B cell (primary cell): Measurements from ENCODE around the gene NDFIP1. TPM values are rescaled to one million over a fixed set of nuclear protein-coding genes. Genes with fewer than 3 reads are reported as not detected.

Experiments used
- ATAC-seq: fragments of 200-7000 bp; cut with Tn5 transposase; one replicate; pipeline ENCODE4 v1.10.0; 2021; ENCODE audit warnings: low read depth, mild to moderate bottlenecking, moderate number of reproducible peaks, moderate library complexity
- CTCF ChIA-PET: fragments of 350-600 bp; sonication (Branson Sonifier 250); formaldehyde crosslinking; loops from one replicate; lab custom pipeline; 2021; ENCODE audit warnings: antibody characterized with exemption, inconsistent platforms; lab: Charles Lee
- POLR2A ChIA-PET: fragments of 350-600 bp; sonication (Branson Sonifier 250); formaldehyde crosslinking; loops from one replicate; lab custom pipeline; 2021; ENCODE audit warnings: antibody characterized with exemption; lab: Charles Lee
- DNase-seq: peaks from one replicate; pipeline ENCODE4 v3.0.0; 2013
- H2AFZ ChIP-seq: 2 replicates; pipeline ENCODE4 v1.6.1; 2012; ENCODE audit warnings: mild to moderate bottlenecking, low read depth, low read length; ENCODE audit not compliant: insufficient read depth, poor library complexity, severe bottlenecking
- H3K27ac ChIP-seq, 2 donors: 1 replicate in 1 of 2; 2 replicates in 1 of 2; pipeline ENCODE4 v1.5.1; 2012 to 2013; ENCODE audit warnings: low read length in 2 of 2, mild to moderate bottlenecking in 2 of 2, moderate library complexity in 1 of 2
- H3K27me3 ChIP-seq, 4 experiments: fragments of 200-600 bp in 1 of 4; sonication (generic) in 1 of 4; replicated peaks in 1 of 4; 1 replicate in 2 of 4; 2 replicates in 2 of 4; pipeline versions ENCODE4 v1.6.1 to v1.7.0; 2013 to 2016; ENCODE audit warnings: low read length in 3 of 4, mild to moderate bottlenecking in 2 of 4, mixed read lengths in 1 of 4, moderate library complexity in 1 of 4; ENCODE audit not compliant: insufficient read depth in 4 of 4, control insufficient read depth in 3 of 4; ENCODE audit errors: control extremely low read depth in 1 of 4
- H3K36me3 ChIP-seq, 2 experiments: replicated peaks in 1 of 2; 1 replicate in 1 of 2; 2 replicates in 1 of 2; pipeline versions ENCODE4 v1.6.1 to v1.7.1; 2013; ENCODE audit warnings: low read length in 1 of 2; ENCODE audit not compliant: insufficient read depth in 2 of 2, control insufficient read depth in 1 of 2; ENCODE audit errors: control extremely low read depth in 1 of 2, extremely low read depth in 1 of 2
- H3K4me1 ChIP-seq, 2 donors: fragments of 200-600 bp in 1 of 2; sonication (generic) in 1 of 2; 1 replicate in 1 of 2; 2 replicates in 1 of 2; pipeline versions ENCODE4 v1.5.1 to v1.6.1; 2013 to 2017; ENCODE audit warnings: low read length in 2 of 2; ENCODE audit not compliant: control insufficient read depth in 2 of 2, insufficient read depth in 2 of 2
- H3K4me2 ChIP-seq: replicated peaks from 2 replicates; pipeline ENCODE3; 2012; ENCODE audit warnings: mild to moderate bottlenecking, low read depth, low read length; ENCODE audit not compliant: poor library complexity, severe bottlenecking
- H3K4me3 ChIP-seq, 5 experiments: fragments of 200-600 bp in 1 of 5; sonication (generic) in 1 of 5; 1 replicate in 3 of 5; 2 replicates in 2 of 5; pipeline versions ENCODE4 v1.5.1 to v1.7.0; 2011 to 2016; ENCODE audit warnings: low read length in 4 of 5, mild to moderate bottlenecking in 4 of 5, low read depth in 2 of 5, control low read depth in 1 of 5, moderate library complexity in 1 of 5; ENCODE audit not compliant: insufficient read depth in 1 of 5; ENCODE audit errors: control extremely low read depth in 1 of 5, extremely low read depth in 1 of 5
- H3K79me2 ChIP-seq: fragments of 200-600 bp; sonication (generic); one replicate; pipeline ENCODE4 v1.6.0; 2016; ENCODE audit warnings: low read length; ENCODE audit not compliant: control insufficient read depth, insufficient read depth
- H3K9ac ChIP-seq: fragments of 200-600 bp; sonication (generic); 2 replicates; pipeline ENCODE4 v1.6.1; 2017; ENCODE audit warnings: mild to moderate bottlenecking, low read length, moderate library complexity
- H3K9me3 ChIP-seq, 3 donors: one replicate each; pipeline versions ENCODE4 v1.6.1 to v1.7.1; 2013; ENCODE audit warnings: low read length in 2 of 3; ENCODE audit not compliant: control insufficient read depth in 2 of 3, insufficient read depth in 1 of 3; ENCODE audit errors: control extremely low read depth in 1 of 3
- H4K20me1 ChIP-seq: 2 replicates; pipeline ENCODE4 v1.6.0; 2012; ENCODE audit warnings: mild to moderate bottlenecking, low read length; ENCODE audit not compliant: insufficient read depth, control insufficient read depth, poor library complexity, severe bottlenecking
- H3K27ac Mint-ChIP-seq: one replicate; pipeline ENCODE4 v1.8.0; 2021; ENCODE audit warnings: mixed read lengths
- H3K27me3 Mint-ChIP-seq: one replicate; pipeline ENCODE4 v1.8.0; 2021; ENCODE audit warnings: mixed read lengths
- H3K4me1 Mint-ChIP-seq: one replicate; pipeline ENCODE4 v1.8.0; 2021; ENCODE audit warnings: mixed read lengths
- H3K4me3 Mint-ChIP-seq: one replicate; pipeline ENCODE4 v1.8.0; 2021; ENCODE audit warnings: mixed read lengths
- H3K9me3 Mint-ChIP-seq: one replicate; pipeline ENCODE4 v1.8.0; 2022; ENCODE audit warnings: mixed read lengths; ENCODE audit not compliant: insufficient read depth
- CTCF ChIP-seq: fragments of 200-600 bp; IDR thresholded peaks from one replicate; pipeline ENCODE4 v1.8.0; 2022; ENCODE audit warnings: antibody characterized with exemption, mild to moderate bottlenecking
- EZH2 ChIP-seq: IDR thresholded peaks from 2 replicates; pipeline ENCODE4 v1.6.1; 2012; ENCODE audit warnings: borderline replicate concordance, low read depth, mild to moderate bottlenecking, moderate library complexity, low read length; ENCODE audit not compliant: insufficient read depth, poor library complexity, severe bottlenecking
- WGBS: methylation state at CpG from one replicate; pipeline ENCODE4 v1.1.5; 2013; ENCODE audit warnings: missing lambda C conversion rate; ENCODE audit not compliant: insufficient coverage; 5-methylcytosine and 5-hydroxymethylcytosine counted together
- intact Hi-C: fragments of 100-400 bp; cut with micrococcal nuclease; formaldehyde crosslinking; loops from one replicate; pipeline ENCODE4 v1.10.0; 2022
- polyA plus RNA-seq: library from polyadenylated mRNA; depleted of rRNA; stranded (reverse); fragments of >200 nt; gene quantifications from 2 replicates; pipeline ENCODE4 v1.2.3, GENCODE V29; 2012
- total RNA-seq, 2 donors: library from RNA; stranded (reverse); fragments of 120-200 nt in 1 of 2; gene quantifications; 1 replicate in 1 of 2; 2 replicates in 1 of 2; pipeline versions ENCODE4 v1.2.3 to v1.2.4, GENCODE V29; 2013 to 2022

NDFIP1 gene
- total and polyA plus RNA-seq, 2 donors (not counting 1 experiment from before 2014, with no cell fraction given), result 10.6 to 34.6 TPM

GRCh38 chr5:142117579-142118151 is 9.1 kb downstream of the NDFIP1 start:
- ChIA-PET POLR2A (interaction anchor here (0.7 kb wide), 1 partner anchor 97 kb away, joined by 3 read pairs; no protein-coding TSS in a partner anchor), CTCF (interaction anchor here (1.6 kb wide), 1 partner anchor 26 kb away, joined by 5 read pairs; no protein-coding TSS in a partner anchor)
- Histone ChIP-seq H3K9ac (no peak overlapping the region), H4K20me1 (peaks cover 72% of the 10 kb centered on the region), H3K9me3 (peaks cover 0 to 2% (median 0%) of the 10 kb centered on the region in 3 donors), H2AFZ (no peak overlapping the region), H3K27me3 (no peaks in the 10 kb centered on the region), H3K4me2 (no peak overlapping the region), H3K79me2 (peaks cover 88% of the 10 kb centered on the region), H3K4me3 (no peak overlapping the region), H3K36me3 (peaks cover 0 to 2% of the 10 kb centered on the region in 2 experiments), H3K27ac (no peak overlapping the region), H3K4me1 (no peaks in the 10 kb centered on the region)
- Mint-ChIP-seq H3K9me3 (no peaks in the 10 kb centered on the region), H3K4me3 (no peak overlapping the region), H3K4me1 (peaks cover 31% of the 10 kb centered on the region), H3K27ac (no peak overlapping the region), H3K27me3 (no peaks in the 10 kb centered on the region)
- ATAC-seq (no peak), DNase-seq (no peak)
- TF ChIP-seq EZH2, result no peak
- no peak for TF ChIP-seq CTCF
- no CpG with 5 or more reads among the region's 5 CpGs for WGBS
- intact Hi-C loops, result no loop called here

GRCh38 chr5:142118155-142118686 is 9.6 kb downstream of the NDFIP1 start:
- no peaks in the 10 kb centered on the region for H3K4me1 ChIP-seq
- peaks cover 29% of the 10 kb centered on the region for H3K4me1 Mint-ChIP-seq
- no CpG with 5 or more reads among the region's 3 CpGs for WGBS
- no peak for DNase-seq
- H3K27ac ChIP-seq, result no peak overlapping the region
- peaks cover 72% of the 10 kb centered on the region for H4K20me1 ChIP-seq
- no peaks in the 10 kb centered on the region for H3K27me3 ChIP-seq
- H3K9me3 ChIP-seq, result peaks cover 0 to 2% (median 0%) of the 10 kb centered on the region in 3 donors
- no peak overlapping the region for H2AFZ ChIP-seq
- ChIA-PET CTCF (interaction anchor here (1.6 kb wide), 2 partner anchors 15 to 25 kb away, joined by 3 to 5 read pairs; no protein-coding TSS in a partner anchor), POLR2A (interaction anchor here (0.7 kb wide), 1 partner anchor 98 kb away, joined by 3 read pairs; no protein-coding TSS in a partner anchor)
- intact Hi-C loops, result no loop called here
- H3K27me3 Mint-ChIP-seq, result no peaks in the 10 kb centered on the region
- no peak overlapping the region for H3K9ac ChIP-seq
- peaks cover 87% of the 10 kb centered on the region for H3K79me2 ChIP-seq
- H3K36me3 ChIP-seq, result peaks cover 0 to 2% of the 10 kb centered on the region in 2 experiments
- TF ChIP-seq EZH2 (no peak), CTCF (no peak)
- no peak for ATAC-seq
- no peak overlapping the region for H3K4me2 ChIP-seq
- H3K9me3 Mint-ChIP-seq, result no peaks in the 10 kb centered on the region
- H3K4me3 ChIP-seq, result no peak overlapping the region
- H3K4me3 Mint-ChIP-seq, result no peak overlapping the region
- no peak overlapping the region for H3K27ac Mint-ChIP-seq
